Measurements from ENCODE around the gene PKHD1.

The PKHD1 gene

GRCh38 chr6:51743999-51744398, 343.4 kb downstream of the PKHD1 start:
- TF ChIP-seq CTCF (IDR thresholded peaks at IDR 0.05; ENCODE audit: low read length) = no peak
- TF ChIP-seq EZH2 (IDR thresholded peaks at IDR 0.05; ENCODE audit: borderline replicate concordance, low read length) = no peak
- Histone ChIP-seq H3K4me2 (ENCODE audit: low read length) (no peak overlapping the region), H3K79me2 (ENCODE audit: insufficient read depth, low read length) (no peaks in the 10 kb centered on the region), H4K20me1 (ENCODE audit: insufficient read depth, low read length) (no peaks in the 10 kb centered on the region), H3K36me3 (ENCODE audit: insufficient read depth, low read length) (no peaks in the 10 kb centered on the region), H3K4me3 (ENCODE audit: low read depth, low read length, poor library complexity, severe bottlenecking) (no peak overlapping the region), H2AFZ (ENCODE audit: low read length) (no peak overlapping the region), H3F3A (ENCODE audit: insufficient read depth, low read length) (no peaks in the 10 kb centered on the region), H3K4me1 (ENCODE audit: insufficient read depth, low read length, severe bottlenecking) (no peaks in the 10 kb centered on the region), H3K9ac (ENCODE audit: low read length) (no peak overlapping the region), H3K9me2 (ENCODE audit: low read depth, low read length) (no peaks in the 10 kb centered on the region), H3K9me3 (ENCODE audit: low read length) (no peaks in the 10 kb centered on the region), H3K27me3 (ENCODE audit: insufficient read depth, low read length) (no peaks in the 10 kb centered on the region), H3K27ac (ENCODE audit: low read depth, low read length, poor library complexity, severe bottlenecking) (no peak overlapping the region)

- H3K36me3 ChIP-seq (ENCODE audit: insufficient read depth, low read length) = no peaks in the 10 kb centered on the region
- no peaks in the 10 kb centered on the region for H3K27me3 ChIP-seq (ENCODE audit: insufficient read depth, low read length)
- no peak overlapping the region for H2AFZ ChIP-seq (ENCODE audit: low read length)
- no peaks in the 10 kb centered on the region for H3K9me2 ChIP-seq (ENCODE audit: low read depth, low read length)
- H3K27ac ChIP-seq (ENCODE audit: low read depth, low read length, poor library complexity, severe bottlenecking) = no peak overlapping the region
- no peak overlapping the region for H3K9ac ChIP-seq (ENCODE audit: low read length)
- H3K4me3 ChIP-seq (ENCODE audit: low read depth, low read length, poor library complexity, severe bottlenecking) = no peak overlapping the region
- TF ChIP-seq CTCF (IDR thresholded peaks at IDR 0.05; ENCODE audit: low read length) = no peak
- TF ChIP-seq EZH2 (IDR thresholded peaks at IDR 0.05; ENCODE audit: borderline replicate concordance, low read length) = no peak
- H3F3A ChIP-seq (ENCODE audit: insufficient read depth, low read length) = no peaks in the 10 kb centered on the region
- H3K9me3 ChIP-seq (ENCODE audit: low read length) = no peaks in the 10 kb centered on the region
- H3K4me2 ChIP-seq (ENCODE audit: low read length) = no peak overlapping the region
- no peaks in the 10 kb centered on the region for H4K20me1 ChIP-seq (ENCODE audit: insufficient read depth, low read length)
- H3K4me1 ChIP-seq (ENCODE audit: insufficient read depth, low read length, severe bottlenecking) = no peaks in the 10 kb centered on the region
- no peaks in the 10 kb centered on the region for H3K79me2 ChIP-seq (ENCODE audit: insufficient read depth, low read length)
Observed at GRCh38 chr6:51740658-51741057, 346.8 kb downstream of the PKHD1 start.

GRCh38 chr6:51738614-51739013, 348.8 kb downstream of the PKHD1 start:
- no peaks in the 10 kb centered on the region for H4K20me1 ChIP-seq (ENCODE audit: insufficient read depth, low read length)
- TF ChIP-seq CTCF (IDR thresholded peaks at IDR 0.05; ENCODE audit: low read length) = no peak
- no peak for TF ChIP-seq EZH2 (IDR thresholded peaks at IDR 0.05; ENCODE audit: borderline replicate concordance, low read length)
- no peak overlapping the region for H2AFZ ChIP-seq (ENCODE audit: low read length)
- H3K4me2 ChIP-seq (ENCODE audit: low read length) = no peak overlapping the region
- no peak overlapping the region for H3K4me3 ChIP-seq (ENCODE audit: low read depth, low read length, poor library complexity, severe bottlenecking)
- H3K36me3 ChIP-seq (ENCODE audit: insufficient read depth, low read length) = no peaks in the 10 kb centered on the region
- H3F3A ChIP-seq (ENCODE audit: insufficient read depth, low read length) = no peaks in the 10 kb centered on the region
- no peaks in the 10 kb centered on the region for H3K27me3 ChIP-seq (ENCODE audit: insufficient read depth, low read length)
- H3K9ac ChIP-seq (ENCODE audit: low read length) = no peak overlapping the region
- H3K27ac ChIP-seq (ENCODE audit: low read depth, low read length, poor library complexity, severe bottlenecking) = no peak overlapping the region
- no peaks in the 10 kb centered on the region for H3K79me2 ChIP-seq (ENCODE audit: insufficient read depth, low read length)
- H3K4me1 ChIP-seq (ENCODE audit: insufficient read depth, low read length, severe bottlenecking) = no peaks in the 10 kb centered on the region
- H3K9me2 ChIP-seq (ENCODE audit: low read depth, low read length) = no peaks in the 10 kb centered on the region
- H3K9me3 ChIP-seq (ENCODE audit: low read length) = no peaks in the 10 kb centered on the region

All from OCI-LY1 (cell line).